ENCODE measurements around the gene BEAN1.

- TF ChIP-seq EZH2phosphoT487 (IDR thresholded peaks at IDR 0.05; ENCODE audit: borderline replicate concordance, low read length) = no peak
- TF ChIP-seq, protein P1, sequence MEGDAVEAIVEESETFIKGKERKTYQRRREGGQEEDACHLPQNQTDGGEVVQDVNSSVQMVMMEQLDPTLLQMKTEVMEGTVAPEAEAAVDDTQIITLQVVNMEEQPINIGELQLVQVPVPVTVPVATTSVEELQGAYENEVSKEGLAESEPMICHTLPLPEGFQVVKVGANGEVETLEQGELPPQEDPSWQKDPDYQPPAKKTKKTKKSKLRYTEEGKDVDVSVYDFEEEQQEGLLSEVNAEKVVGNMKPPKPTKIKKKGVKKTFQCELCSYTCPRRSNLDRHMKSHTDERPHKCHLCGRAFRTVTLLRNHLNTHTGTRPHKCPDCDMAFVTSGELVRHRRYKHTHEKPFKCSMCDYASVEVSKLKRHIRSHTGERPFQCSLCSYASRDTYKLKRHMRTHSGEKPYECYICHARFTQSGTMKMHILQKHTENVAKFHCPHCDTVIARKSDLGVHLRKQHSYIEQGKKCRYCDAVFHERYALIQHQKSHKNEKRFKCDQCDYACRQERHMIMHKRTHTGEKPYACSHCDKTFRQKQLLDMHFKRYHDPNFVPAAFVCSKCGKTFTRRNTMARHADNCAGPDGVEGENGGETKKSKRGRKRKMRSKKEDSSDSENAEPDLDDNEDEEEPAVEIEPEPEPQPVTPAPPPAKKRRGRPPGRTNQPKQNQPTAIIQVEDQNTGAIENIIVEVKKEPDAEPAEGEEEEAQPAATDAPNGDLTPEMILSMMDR (conservative IDR thresholded peaks at IDR 0.05; ENCODE audit: low read depth, low read length) = no peak
- no peak for TF ChIP-seq EZH2 (IDR thresholded peaks at IDR 0.05; ENCODE audit: low read length, unreplicated experiment)
Observed at GRCh38 chr16:66431760-66432159, 4.7 kb downstream of the BEAN1 start.

Data from PC-3 (cell line).